ENCODE data around the gene ROGDI. TPM values are rescaled to one million over a fixed set of nuclear protein-coding genes. Genes with fewer than 3 reads are reported as not detected.

Gene ROGDI
- total and polyA plus RNA-seq, 2 of the 13 experiments (the other 11 are each of a cell fraction or from before 2014, with no cell fraction given), result 19.2 to 42.1 TPM

DNA sequence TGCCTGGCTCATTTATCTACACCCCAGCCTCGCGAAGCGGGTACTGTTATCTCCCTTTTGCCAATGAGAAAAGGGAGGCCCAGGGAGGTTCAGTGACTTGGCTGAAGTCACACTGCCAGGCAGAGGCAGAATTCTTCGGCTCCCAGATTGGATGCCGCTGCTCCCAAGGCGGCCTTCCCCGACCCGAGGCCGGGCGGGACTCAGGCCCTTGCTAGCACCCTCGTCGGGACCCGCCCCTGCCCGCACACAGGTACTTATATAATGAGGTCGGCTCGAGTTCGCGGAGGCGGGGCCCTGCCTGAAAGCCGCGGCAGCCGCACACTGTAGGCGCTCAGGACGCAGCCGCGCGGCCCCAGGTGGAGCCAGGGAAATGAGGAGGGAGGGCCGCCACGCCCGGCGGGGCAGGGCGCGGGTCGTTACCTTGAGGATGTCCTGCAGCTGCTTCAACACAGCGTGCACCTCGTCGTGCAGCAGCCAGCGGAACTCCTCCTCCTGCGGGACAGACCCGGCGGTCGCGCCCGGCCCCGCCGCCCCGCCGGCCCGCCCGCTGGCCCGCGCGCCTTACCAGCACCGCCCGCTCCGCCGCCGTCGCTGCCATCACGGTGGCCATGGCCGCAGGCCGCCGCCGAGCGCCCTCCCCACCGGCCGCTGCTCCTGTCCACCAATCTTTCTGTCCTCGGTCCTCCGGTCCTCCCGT is at the start of gene ROGDI (continued):
- TF ChIP-seq JARID2 (CRISPR knock-in tag; IDR thresholded peaks at IDR 0.05; ENCODE audit: insufficient replicate concordance) (no peak), DNMT3B (CRISPR knock-in tag; conservative IDR thresholded peaks at IDR 0.05) (no peak), ZNF574 (CRISPR knock-in tag; IDR thresholded peaks at IDR 0.05) (no peak), ZNF646 (CRISPR knock-in tag; IDR thresholded peaks at IDR 0.05) (no peak), HMG20B (CRISPR knock-in tag; conservative IDR thresholded peaks at IDR 0.05) (no peak), ZNF776 (CRISPR knock-in tag; IDR thresholded peaks at IDR 0.05) (no peak), DMAP1 (CRISPR knock-in tag; IDR thresholded peaks at IDR 0.05) (peak; percentile 57), GTF3A (CRISPR knock-in tag; conservative IDR thresholded peaks at IDR 0.05) (no peak), RBAK (CRISPR knock-in tag; IDR thresholded peaks at IDR 0.05) (no peak), ZNF326 (CRISPR knock-in tag; IDR thresholded peaks at IDR 0.05; ENCODE audit: borderline replicate concordance) (no peak), CHCHD3 (CRISPR knock-in tag; IDR thresholded peaks at IDR 0.05) (no peak), SRY (CRISPR knock-in tag; IDR thresholded peaks at IDR 0.05) (peak; percentile 25; the same call in 1 of the 2 replicates), RFX3 (CRISPR knock-in tag; IDR thresholded peaks at IDR 0.05) (no peak)
- TF ChIP-seq, protein P1, sequence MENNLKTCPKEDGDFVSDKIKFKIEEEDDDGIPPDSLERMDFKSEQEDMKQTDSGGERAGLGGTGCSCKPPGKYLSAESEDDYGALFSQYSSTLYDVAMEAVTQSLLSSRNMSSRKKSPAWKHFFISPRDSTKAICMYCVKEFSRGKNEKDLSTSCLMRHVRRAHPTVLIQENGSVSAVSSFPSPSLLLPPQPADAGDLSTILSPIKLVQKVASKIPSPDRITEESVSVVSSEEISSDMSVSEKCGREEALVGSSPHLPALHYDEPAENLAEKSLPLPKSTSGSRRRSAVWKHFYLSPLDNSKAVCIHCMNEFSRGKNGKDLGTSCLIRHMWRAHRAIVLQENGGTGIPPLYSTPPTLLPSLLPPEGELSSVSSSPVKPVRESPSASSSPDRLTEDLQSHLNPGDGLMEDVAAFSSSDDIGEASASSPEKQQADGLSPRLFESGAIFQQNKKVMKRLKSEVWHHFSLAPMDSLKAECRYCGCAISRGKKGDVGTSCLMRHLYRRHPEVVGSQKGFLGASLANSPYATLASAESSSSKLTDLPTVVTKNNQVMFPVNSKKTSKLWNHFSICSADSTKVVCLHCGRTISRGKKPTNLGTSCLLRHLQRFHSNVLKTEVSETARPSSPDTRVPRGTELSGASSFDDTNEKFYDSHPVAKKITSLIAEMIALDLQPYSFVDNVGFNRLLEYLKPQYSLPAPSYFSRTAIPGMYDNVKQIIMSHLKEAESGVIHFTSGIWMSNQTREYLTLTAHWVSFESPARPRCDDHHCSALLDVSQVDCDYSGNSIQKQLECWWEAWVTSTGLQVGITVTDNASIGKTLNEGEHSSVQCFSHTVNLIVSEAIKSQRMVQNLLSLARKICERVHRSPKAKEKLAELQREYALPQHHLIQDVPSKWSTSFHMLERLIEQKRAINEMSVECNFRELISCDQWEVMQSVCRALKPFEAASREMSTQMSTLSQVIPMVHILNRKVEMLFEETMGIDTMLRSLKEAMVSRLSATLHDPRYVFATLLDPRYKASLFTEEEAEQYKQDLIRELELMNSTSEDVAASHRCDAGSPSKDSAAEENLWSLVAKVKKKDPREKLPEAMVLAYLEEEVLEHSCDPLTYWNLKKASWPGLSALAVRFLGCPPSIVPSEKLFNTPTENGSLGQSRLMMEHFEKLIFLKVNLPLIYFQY (CRISPR knock-in tag; IDR thresholded peaks at IDR 0.05; ENCODE audit: borderline replicate concordance), result no peak
- TF ChIP-seq, protein P2, sequence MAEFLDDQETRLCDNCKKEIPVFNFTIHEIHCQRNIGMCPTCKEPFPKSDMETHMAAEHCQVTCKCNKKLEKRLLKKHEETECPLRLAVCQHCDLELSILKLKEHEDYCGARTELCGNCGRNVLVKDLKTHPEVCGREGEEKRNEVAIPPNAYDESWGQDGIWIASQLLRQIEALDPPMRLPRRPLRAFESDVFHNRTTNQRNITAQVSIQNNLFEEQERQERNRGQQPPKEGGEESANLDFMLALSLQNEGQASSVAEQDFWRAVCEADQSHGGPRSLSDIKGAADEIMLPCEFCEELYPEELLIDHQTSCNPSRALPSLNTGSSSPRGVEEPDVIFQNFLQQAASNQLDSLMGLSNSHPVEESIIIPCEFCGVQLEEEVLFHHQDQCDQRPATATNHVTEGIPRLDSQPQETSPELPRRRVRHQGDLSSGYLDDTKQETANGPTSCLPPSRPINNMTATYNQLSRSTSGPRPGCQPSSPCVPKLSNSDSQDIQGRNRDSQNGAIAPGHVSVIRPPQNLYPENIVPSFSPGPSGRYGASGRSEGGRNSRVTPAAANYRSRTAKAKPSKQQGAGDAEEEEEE (CRISPR knock-in tag; IDR thresholded peaks at IDR 0.05; ENCODE audit: borderline replicate concordance), result no peak
